ENCODE measurements around the gene SLC25A52. TPM values are rescaled to one million over a fixed set of nuclear protein-coding genes. Genes with fewer than 3 reads are reported as not detected.

Gene SLC25A52
- total RNA-seq, 5 donors from 2014 or later (not counting 1 experiment from before 2014, with no cell fraction given) = not detected

DNA sequence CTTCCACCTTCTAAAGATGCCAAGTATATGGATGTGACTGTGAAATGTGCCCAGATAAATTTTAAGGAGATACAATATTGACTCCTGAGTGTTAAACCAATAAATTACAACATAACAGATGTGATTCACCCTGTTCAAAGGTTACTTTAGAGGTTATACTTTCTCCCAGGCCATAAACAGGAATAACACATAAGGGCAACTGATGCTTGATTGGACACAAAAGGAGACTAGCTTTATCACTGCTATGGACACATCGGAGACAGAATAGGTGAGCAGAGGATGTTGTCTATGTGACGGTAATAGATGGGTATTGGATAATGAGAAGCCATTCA, 31.9 kb upstream of the SLC25A52 start:
- Histone ChIP-seq H3K36me3 (ENCODE audit: control insufficient read depth in 2 of 2, extremely low read depth in 1 of 2, insufficient read depth in 1 of 2, low read length in 1 of 2) (no peaks in the 10 kb centered on the region), H3K4me3 (ENCODE audit: control insufficient read depth in 1 of 2, extremely low read depth in 1 of 2, low read length in 1 of 2) (no peak overlapping the region), H3K9me3 (no peaks in the 10 kb centered on the region), H3K27ac (ENCODE audit: low read length) (no peak overlapping the region), H3K27me3 (replicated peaks in 1 of 2; ENCODE audit: control insufficient read depth in 2 of 2, extremely low read depth in 1 of 2, insufficient read depth in 2 of 2, low read length in 1 of 2) (no peaks in the 10 kb centered on the region), H3K4me1 (ENCODE audit: control insufficient read depth in 1 of 2, extremely low read depth in 1 of 2, insufficient read depth in 2 of 2, low read length in 2 of 2) (no peaks in the 10 kb centered on the region)
- Mint-ChIP-seq H3K36me3 (no peaks in the 10 kb centered on the region), H3K4me3 (no peak overlapping the region), H3K9me3 (no peaks in the 10 kb centered on the region), H3K4me1 (no peaks in the 10 kb centered on the region), H3K27ac (no peak overlapping the region), H3K27me3 (no peaks in the 10 kb centered on the region)
- DNase-seq (no peak), ATAC-seq (replicated peaks in 1 of 4) (no peak)
- ChIA-PET POLR2A (no interaction called here), CTCF (no interaction called here)
- WGBS (ENCODE audit: insufficient coverage) = 100% methylated on average over 2 of the region's 2 CpGs

DNA sequence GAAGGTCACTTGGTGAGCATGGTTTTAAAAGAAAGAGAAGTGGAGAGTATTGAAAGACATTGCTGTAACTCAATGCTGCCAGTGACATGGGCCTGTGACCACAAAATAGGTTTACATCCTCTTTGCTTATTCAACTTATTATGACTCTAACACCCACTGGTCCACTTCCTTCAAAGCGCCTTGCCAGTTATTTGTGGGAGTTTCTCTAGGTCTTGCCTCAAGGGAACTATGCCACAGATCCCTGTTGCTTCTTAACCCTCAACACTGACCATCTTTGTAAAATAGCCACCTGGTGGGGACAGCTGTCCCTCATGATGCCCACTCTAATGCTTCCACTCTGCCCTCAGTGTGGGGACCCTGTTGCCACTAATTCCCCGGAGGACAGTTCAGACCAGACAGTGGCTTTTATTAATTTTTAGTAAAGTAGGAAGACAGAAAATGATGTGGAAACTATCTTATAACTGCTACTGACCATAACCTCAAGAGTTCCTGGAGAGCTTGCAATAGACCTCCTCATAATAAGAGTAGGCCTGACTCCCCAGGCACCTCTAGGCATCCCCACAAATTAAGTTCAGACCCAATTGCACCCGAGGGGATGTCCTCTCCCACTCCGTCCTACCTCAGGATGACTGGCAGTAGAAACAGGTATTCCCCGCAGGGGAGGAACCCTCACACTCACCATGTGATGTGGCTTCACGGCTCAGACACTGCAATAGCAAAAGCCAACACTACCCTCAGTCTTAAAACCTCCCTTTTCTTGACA, 31.3 kb upstream of the SLC25A52 start:
- Mint-ChIP-seq H3K4me1 (no peaks in the 10 kb centered on the region), H3K36me3 (no peaks in the 10 kb centered on the region), H3K27me3 (no peaks in the 10 kb centered on the region), H3K9me3 (no peaks in the 10 kb centered on the region), H3K4me3 (no peak overlapping the region), H3K27ac (no peak overlapping the region)
- H3K4me1 ChIP-seq (ENCODE audit: control insufficient read depth in 1 of 2, extremely low read depth in 1 of 2, insufficient read depth in 2 of 2, low read length in 2 of 2) = no peaks in the 10 kb centered on the region
- ChIA-PET POLR2A (no interaction called here), CTCF (no interaction called here)
- ATAC-seq (replicated peaks in 1 of 4) (no peak), DNase-seq (no peak)
- no peaks in the 10 kb centered on the region for H3K9me3 ChIP-seq
- H3K27ac ChIP-seq (ENCODE audit: low read length) = no peak overlapping the region
- no peaks in the 10 kb centered on the region for H3K27me3 ChIP-seq (replicated peaks in 1 of 2; ENCODE audit: control insufficient read depth in 2 of 2, extremely low read depth in 1 of 2, insufficient read depth in 2 of 2, low read length in 1 of 2)
- H3K36me3 ChIP-seq (ENCODE audit: control insufficient read depth in 2 of 2, extremely low read depth in 1 of 2, insufficient read depth in 1 of 2, low read length in 1 of 2) = no peaks in the 10 kb centered on the region
- no peak overlapping the region for H3K4me3 ChIP-seq (ENCODE audit: control insufficient read depth in 1 of 2, extremely low read depth in 1 of 2, low read length in 1 of 2)
- 0% methylated on average over 1 of the region's 6 CpGs for WGBS (ENCODE audit: insufficient coverage)

DNA sequence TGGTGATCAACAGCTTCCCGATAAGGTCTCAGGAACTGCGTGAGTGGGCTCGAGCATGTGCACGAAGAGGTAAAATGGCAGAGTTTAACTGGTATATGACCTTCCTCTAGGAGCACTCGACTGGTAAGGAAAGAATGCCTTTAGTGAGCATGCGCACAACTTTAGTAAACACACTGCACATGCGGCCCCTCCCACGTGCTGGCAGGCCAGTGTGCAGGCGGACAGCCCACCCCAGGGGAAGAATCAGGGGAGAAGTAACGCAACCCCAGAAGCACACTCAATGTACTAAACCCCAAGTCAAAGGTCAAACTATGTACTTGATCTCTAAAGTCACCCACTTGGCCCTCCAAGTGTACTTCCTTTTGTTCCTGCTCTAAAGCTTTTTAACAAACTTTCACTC, 28.7 kb upstream of the SLC25A52 start:
- WGBS (ENCODE audit: insufficient coverage) = 95% methylated on average over 9 of the region's 10 CpGs
- no peaks in the 10 kb centered on the region for H3K4me1 Mint-ChIP-seq
- Histone ChIP-seq H3K4me1 (ENCODE audit: control insufficient read depth in 1 of 2, extremely low read depth in 1 of 2, insufficient read depth in 2 of 2, low read length in 2 of 2) (no peaks in the 10 kb centered on the region), H3K4me3 (ENCODE audit: control insufficient read depth in 1 of 2, extremely low read depth in 1 of 2, low read length in 1 of 2) (no peak overlapping the region), H3K27me3 (replicated peaks in 1 of 2; ENCODE audit: control insufficient read depth in 2 of 2, extremely low read depth in 1 of 2, insufficient read depth in 2 of 2, low read length in 1 of 2) (no peaks in the 10 kb centered on the region), H3K36me3 (ENCODE audit: control insufficient read depth in 2 of 2, extremely low read depth in 1 of 2, insufficient read depth in 1 of 2, low read length in 1 of 2) (no peaks in the 10 kb centered on the region), H3K9me3 (no peaks in the 10 kb centered on the region), H3K27ac (ENCODE audit: low read length) (no peak overlapping the region)
- CTCF ChIA-PET = no interaction called here
- no peaks in the 10 kb centered on the region for H3K36me3 Mint-ChIP-seq
- ATAC-seq (replicated peaks in 1 of 4) = no peak
- H3K9me3 Mint-ChIP-seq = no peaks in the 10 kb centered on the region
- H3K27ac Mint-ChIP-seq = no peak overlapping the region
- POLR2A ChIA-PET = no interaction called here
- H3K4me3 Mint-ChIP-seq = no peak overlapping the region
- H3K27me3 Mint-ChIP-seq = peaks cover 0 to 4% of the 10 kb centered on the region in 2 donors
- DNase-seq = no peak

DNA sequence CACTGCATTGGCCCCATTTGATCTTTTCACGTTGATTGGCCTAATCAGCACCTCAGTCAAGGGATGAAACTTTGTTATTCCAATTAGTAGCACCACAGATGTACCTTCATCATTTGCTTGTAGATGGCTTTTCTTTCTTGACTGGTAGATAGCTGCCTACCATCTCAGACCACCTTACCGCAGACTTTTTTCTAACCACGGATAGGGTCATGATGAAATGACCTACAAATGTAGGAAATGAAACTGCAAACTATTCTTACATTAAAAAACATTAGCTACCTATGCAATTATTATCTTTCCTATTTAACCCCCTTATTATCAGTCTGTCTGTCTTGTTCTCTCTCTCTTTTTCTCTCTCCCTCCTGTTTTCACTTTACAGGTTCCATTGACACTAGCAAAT, 22.4 kb upstream of the SLC25A52 start:
- H3K4me1 Mint-ChIP-seq = no peaks in the 10 kb centered on the region
- Histone ChIP-seq H3K36me3 (ENCODE audit: control insufficient read depth in 2 of 2, extremely low read depth in 1 of 2, insufficient read depth in 1 of 2, low read length in 1 of 2) (no peaks in the 10 kb centered on the region), H3K27me3 (replicated peaks in 1 of 2; ENCODE audit: control insufficient read depth in 2 of 2, extremely low read depth in 1 of 2, insufficient read depth in 2 of 2, low read length in 1 of 2) (no peaks in the 10 kb centered on the region), H3K4me1 (ENCODE audit: control insufficient read depth in 1 of 2, extremely low read depth in 1 of 2, insufficient read depth in 2 of 2, low read length in 2 of 2) (no peaks in the 10 kb centered on the region), H3K9me3 (no peaks in the 10 kb centered on the region), H3K4me3 (ENCODE audit: control insufficient read depth in 1 of 2, extremely low read depth in 1 of 2, low read length in 1 of 2) (no peak overlapping the region), H3K27ac (ENCODE audit: low read length) (no peak overlapping the region)
- DNase-seq = no peak
- CTCF ChIA-PET = no interaction called here
- no peak for ATAC-seq (replicated peaks in 1 of 4)
- H3K9me3 Mint-ChIP-seq = peaks cover 7 to 23% (median 18%) of the 10 kb centered on the region in 3 donors
- H3K36me3 Mint-ChIP-seq = peaks cover 3% of the 10 kb centered on the region
- peaks cover 0 to 7% of the 10 kb centered on the region in 2 donors for H3K27me3 Mint-ChIP-seq
- H3K27ac Mint-ChIP-seq = no peak overlapping the region
- H3K4me3 Mint-ChIP-seq = no peak overlapping the region
- no CpG with 5 or more reads among the region's 3 CpGs for WGBS (ENCODE audit: insufficient coverage)
- POLR2A ChIA-PET = no interaction called here

DNA sequence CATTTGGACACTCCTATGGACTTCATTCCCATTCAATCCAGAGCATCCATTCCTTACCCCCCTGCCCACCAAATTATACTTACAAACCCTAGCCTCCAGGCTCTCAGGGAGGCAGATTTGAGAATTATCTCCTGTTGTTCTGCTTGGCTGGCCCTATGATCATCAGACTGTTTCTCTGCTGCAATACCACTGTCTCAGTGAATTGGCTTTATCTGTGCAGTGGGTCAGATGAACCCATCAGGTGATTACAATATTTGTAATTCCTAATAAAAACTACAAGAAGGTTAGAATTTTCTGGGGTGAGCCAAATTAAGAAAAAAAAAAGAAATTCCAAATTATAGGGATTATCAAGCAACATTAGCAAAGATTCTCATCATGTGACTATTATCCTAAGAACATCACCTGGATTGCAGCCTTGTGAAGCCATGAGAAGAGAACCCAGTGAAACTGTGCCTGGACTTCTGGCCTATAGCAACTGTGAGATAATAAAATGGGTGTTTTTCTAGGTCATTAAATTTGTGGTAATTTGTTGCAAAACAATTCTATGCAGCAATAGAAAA, 17.8 kb upstream of the SLC25A52 start:
- no peak for DNase-seq
- H3K36me3 ChIP-seq (ENCODE audit: control insufficient read depth in 2 of 2, extremely low read depth in 1 of 2, insufficient read depth in 1 of 2, low read length in 1 of 2) = no peaks in the 10 kb centered on the region
- Mint-ChIP-seq H3K27ac (no peak overlapping the region), H3K4me3 (no peak overlapping the region), H3K36me3 (peaks cover 3% of the 10 kb centered on the region), H3K27me3 (peaks cover 0 to 3% of the 10 kb centered on the region in 2 donors), H3K4me1 (no peaks in the 10 kb centered on the region), H3K9me3 (peaks cover 9 to 30% (median 21%) of the 10 kb centered on the region in 3 donors)
- H3K9me3 ChIP-seq = no peaks in the 10 kb centered on the region
- POLR2A ChIA-PET = no interaction called here
- no peak overlapping the region for H3K4me3 ChIP-seq (ENCODE audit: control insufficient read depth in 1 of 2, extremely low read depth in 1 of 2, low read length in 1 of 2)
- H3K27me3 ChIP-seq (replicated peaks in 1 of 2; ENCODE audit: control insufficient read depth in 2 of 2, extremely low read depth in 1 of 2, insufficient read depth in 2 of 2, low read length in 1 of 2) = no peaks in the 10 kb centered on the region
- H3K4me1 ChIP-seq (ENCODE audit: control insufficient read depth in 1 of 2, extremely low read depth in 1 of 2, insufficient read depth in 2 of 2, low read length in 2 of 2) = no peaks in the 10 kb centered on the region
- no peak overlapping the region for H3K27ac ChIP-seq (ENCODE audit: low read length)
- no peak for ATAC-seq (replicated peaks in 1 of 4)
- CTCF ChIA-PET = no interaction called here

DNA sequence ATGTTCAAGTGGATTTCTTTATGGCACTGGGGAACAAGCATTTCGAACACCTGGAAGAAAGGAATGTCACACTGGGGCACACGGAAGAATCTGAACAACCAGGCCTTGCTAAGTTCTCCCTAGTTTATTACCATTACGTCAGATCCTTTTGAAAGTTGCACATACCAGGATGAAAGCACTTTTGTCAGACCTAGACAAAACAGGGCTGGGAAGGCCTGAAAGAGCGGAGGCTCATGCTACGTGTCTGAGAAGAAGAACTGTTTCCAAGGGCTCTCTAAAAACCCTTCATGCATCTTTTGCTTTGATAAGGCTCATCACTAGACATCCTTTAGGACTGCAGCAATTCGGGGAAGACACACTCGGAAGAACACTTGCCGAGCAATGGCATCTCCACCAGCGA, 15.4 kb upstream of the SLC25A52 start:
- Histone ChIP-seq H3K27ac (ENCODE audit: low read length) (no peak overlapping the region), H3K36me3 (ENCODE audit: control insufficient read depth in 2 of 2, extremely low read depth in 1 of 2, insufficient read depth in 1 of 2, low read length in 1 of 2) (no peaks in the 10 kb centered on the region), H3K4me1 (ENCODE audit: control insufficient read depth in 1 of 2, extremely low read depth in 1 of 2, insufficient read depth in 2 of 2, low read length in 2 of 2) (no peaks in the 10 kb centered on the region), H3K27me3 (replicated peaks in 1 of 2; ENCODE audit: control insufficient read depth in 2 of 2, extremely low read depth in 1 of 2, insufficient read depth in 2 of 2, low read length in 1 of 2) (no peaks in the 10 kb centered on the region), H3K4me3 (ENCODE audit: control insufficient read depth in 1 of 2, extremely low read depth in 1 of 2, low read length in 1 of 2) (no peak overlapping the region), H3K9me3 (no peaks in the 10 kb centered on the region)
- Mint-ChIP-seq H3K4me1 (no peaks in the 10 kb centered on the region), H3K36me3 (peaks cover 3% of the 10 kb centered on the region), H3K27me3 (peaks cover 0 to 1% of the 10 kb centered on the region in 2 donors), H3K4me3 (no peak overlapping the region), H3K9me3 (peaks cover 7 to 30% (median 21%) of the 10 kb centered on the region in 3 donors), H3K27ac (no peak overlapping the region)
- no peak for ATAC-seq (replicated peaks in 1 of 4)
- WGBS (ENCODE audit: insufficient coverage) = 96% methylated on average over 9 of the region's 9 CpGs
- CTCF ChIA-PET = no interaction called here
- POLR2A ChIA-PET = no interaction called here
- no peak for DNase-seq

All from T-cell (primary cell).